GM19395 (cell line): ENCODE results near the gene WNT3A.

Experiments
- ATAC-seq: cut with Tn5 transposase; IDR thresholded peaks from one replicate; pipeline ENCODE4 v1.9.1; 2021; ENCODE audit warnings: mild to moderate bottlenecking, moderate library complexity; ENCODE audit not compliant: unreplicated experiment

Gene WNT3A

DNA sequence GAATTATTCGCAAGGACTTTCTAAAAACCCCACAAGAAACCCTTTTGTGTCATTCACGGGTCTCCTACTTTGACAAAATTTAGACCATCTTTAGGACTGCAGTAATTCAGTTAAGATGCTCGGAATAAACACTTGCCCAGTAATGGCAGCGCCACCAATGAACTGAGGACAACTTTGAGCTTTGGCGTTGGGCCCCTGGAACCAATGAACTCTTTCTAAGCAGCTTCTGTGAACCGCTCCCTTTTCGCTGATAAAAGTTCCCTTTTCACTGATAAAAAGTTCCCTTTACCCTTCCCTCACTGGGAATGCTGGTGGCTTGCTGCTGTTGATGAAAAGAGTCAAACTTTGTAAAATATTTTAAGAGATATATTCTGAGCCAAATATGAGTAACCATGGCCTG lies 103.8 kb downstream of the WNT3A start:
- no peak for ATAC-seq
